Natural killer cell (primary cell): ENCODE measurements around the gene RBM6. TPM values are rescaled to one million over a fixed set of nuclear protein-coding genes. Genes with fewer than 3 reads are reported as not detected.

Experiments
- ATAC-seq, 3 donors: fragments of 150-1000 bp in 2 of 3; fragments of 200-7000 bp in 1 of 3; cut with Tn5 transposase; 1 replicate in 1 of 3; 2 replicates in 2 of 3; pipeline ENCODE4 v1.10.0; 2021; ENCODE audit warnings: mild to moderate bottlenecking in 2 of 3, moderate library complexity in 2 of 3
- DNase-seq, 2 donors: peaks; one replicate each; pipeline versions ENCODE4 v3.0.0 to v3.0.0-alpha.2; 2013 to 2021; ENCODE audit warnings: mixed read lengths in 1 of 2
- H3K27ac ChIP-seq: one replicate; pipeline ENCODE4 v1.5.1; 2013; ENCODE audit warnings: mild to moderate bottlenecking, low read length
- H3K27me3 ChIP-seq: one replicate; pipeline ENCODE4 v1.6.1; 2013; ENCODE audit warnings: low read length; ENCODE audit not compliant: control insufficient read depth, insufficient read depth
- H3K36me3 ChIP-seq: one replicate; pipeline ENCODE4 v1.6.1; 2013; ENCODE audit warnings: low read length; ENCODE audit not compliant: control insufficient read depth, insufficient read depth
- H3K4me1 ChIP-seq: one replicate; pipeline ENCODE4 v1.6.1; 2013; ENCODE audit warnings: low read length; ENCODE audit not compliant: control insufficient read depth, insufficient read depth
- H3K4me3 ChIP-seq: one replicate; pipeline ENCODE4 v1.5.1; 2013; ENCODE audit warnings: low read length
- H3K9me3 ChIP-seq: one replicate; pipeline ENCODE4 v1.6.1; 2013; ENCODE audit warnings: low read length; ENCODE audit not compliant: control insufficient read depth, insufficient read depth
- H3K27ac Mint-ChIP-seq, 2 donors: one replicate each; pipeline ENCODE4 v1.8.0; 2022; ENCODE audit warnings: mild to moderate bottlenecking in 2 of 2, mixed read lengths in 2 of 2, moderate library complexity in 1 of 2
- H3K27me3 Mint-ChIP-seq, 2 donors: one replicate each; pipeline ENCODE4 v1.8.0; 2022; ENCODE audit warnings: low read depth in 2 of 2, mixed read lengths in 2 of 2
- H3K36me3 Mint-ChIP-seq: one replicate; pipeline ENCODE4 v1.8.0; 2022; ENCODE audit warnings: mixed read lengths
- H3K4me1 Mint-ChIP-seq, 2 donors: one replicate each; pipeline ENCODE4 v1.8.0; 2022; ENCODE audit warnings: mixed read lengths in 2 of 2
- H3K4me3 Mint-ChIP-seq: one replicate; pipeline ENCODE4 v1.8.0; 2022; ENCODE audit warnings: mild to moderate bottlenecking, moderate library complexity, mixed read lengths
- H3K9me3 Mint-ChIP-seq, 2 donors: one replicate each; pipeline ENCODE4 v1.8.0; 2022; ENCODE audit warnings: mixed read lengths in 2 of 2
- CTCF ChIP-seq: fragments of 200-600 bp; IDR thresholded peaks from one replicate; pipeline ENCODE4 v1.8.0; 2022; ENCODE audit warnings: antibody characterized with exemption
- WGBS: methylation state at CpG from one replicate; pipeline ENCODE4 v1.1.7; 2013; ENCODE audit warnings: missing lambda C conversion rate; ENCODE audit not compliant: insufficient coverage; 5-methylcytosine and 5-hydroxymethylcytosine counted together
- intact Hi-C: fragments of 100-400 bp; cut with micrococcal nuclease; formaldehyde crosslinking; loops from one replicate; pipeline ENCODE4 v1.14.2; 2022
- total RNA-seq, 4 donors: library from RNA; stranded (reverse); fragments of 120-200 nt in 1 of 4; gene quantifications; one replicate each; pipeline versions ENCODE4 v1.2.3 to v1.2.4, GENCODE V29; 2013 to 2022

RBM6 gene
- total RNA-seq, result 100 to 1,000 TPM; 155 to 193 (median 157) TPM
- 202 TPM for total RNA-seq (2013)

- H3K27ac ChIP-seq, result peak within 1 kb of the TSS; percentile 97
- no peaks in the 10 kb centered on the region for H3K27me3 ChIP-seq
- Mint-ChIP-seq H3K27me3 (no peaks in the 10 kb centered on the region), H3K36me3 (no peaks in the 10 kb centered on the region), H3K4me1 (peaks cover 31 to 33% of the 10 kb centered on the region in 2 donors), H3K9me3 (no peaks in the 10 kb centered on the region), H3K4me3 (peak within 1 kb of the TSS; percentile 99), H3K27ac (peak within 1 kb of the TSS; percentile 96 to 99)
- peak; percentile 87 to 97 for DNase-seq
- ATAC-seq, result peak; percentile 95 to 99 (median 95)
- intact Hi-C loops, result loop anchor here (1.0 to 5.0 kb wide), 2 partner anchors 11 to 83 kb away; partner anchors contain the start of genes MON1A and TRAIP
- H3K9me3 ChIP-seq, result no peaks in the 10 kb centered on the region
- peak within 1 kb of the TSS; percentile 93 for H3K4me3 ChIP-seq
- H3K4me1 ChIP-seq, result peaks cover 28% of the 10 kb centered on the region
- no peaks in the 10 kb centered on the region for H3K36me3 ChIP-seq
- no peak for TF ChIP-seq CTCF
- under 1% methylated on average over 74 of the region's 74 CpGs for WGBS
Measured at GRCh38 chr3:49939858-49940666, at the start of gene RBM6. Gene RBM6, plus strand, starts transcription at chr3:49940150. Its CDS starts 22,492 bp downstream, at chr3:49962642.

- Histone ChIP-seq H3K4me1 (no peaks in the 10 kb centered on the region), H3K27ac (no peak overlapping the region), H3K4me3 (no peak overlapping the region), H3K27me3 (no peaks in the 10 kb centered on the region), H3K9me3 (no peaks in the 10 kb centered on the region), H3K36me3 (no peaks in the 10 kb centered on the region)
- no peak overlapping the region for H3K27ac Mint-ChIP-seq
- no peaks in the 10 kb centered on the region for H3K27me3 Mint-ChIP-seq
- WGBS, result 94% methylated on average over 9 of the region's 9 CpGs
- H3K4me1 Mint-ChIP-seq, result no peaks in the 10 kb centered on the region
- H3K4me3 Mint-ChIP-seq, result no peak overlapping the region
- no peak for TF ChIP-seq CTCF
- H3K9me3 Mint-ChIP-seq, result no peaks in the 10 kb centered on the region
- ATAC-seq, result no peak
- DNase-seq, result no peak
- intact Hi-C loops, result no loop called here
- H3K36me3 Mint-ChIP-seq, result no peaks in the 10 kb centered on the region
Measured at GRCh38 chr3:49895791-49896190, 44.2 kb upstream of the RBM6 start.

- Mint-ChIP-seq H3K9me3 (no peaks in the 10 kb centered on the region), H3K4me1 (no peaks in the 10 kb centered on the region), H3K27me3 (no peaks in the 10 kb centered on the region), H3K4me3 (no peak overlapping the region), H3K36me3 (no peaks in the 10 kb centered on the region), H3K27ac (no peak overlapping the region)
- intact Hi-C loops, result no loop called here
- no peak overlapping the region for H3K27ac ChIP-seq
- no peaks in the 10 kb centered on the region for H3K27me3 ChIP-seq
- 96% methylated on average over 4 of the region's 5 CpGs for WGBS
- no peak overlapping the region for H3K4me3 ChIP-seq
- no peak for TF ChIP-seq CTCF
- no peak for DNase-seq
- ATAC-seq, result no peak
- H3K36me3 ChIP-seq, result no peaks in the 10 kb centered on the region
- H3K4me1 ChIP-seq, result no peaks in the 10 kb centered on the region
- H3K9me3 ChIP-seq, result no peaks in the 10 kb centered on the region
Measured at GRCh38 chr3:49896345-49896744, 43.6 kb upstream of the RBM6 start.
